Peyer's patch (tissue), 4 donors: ENCODE data around the gene PCSK5. TPM values are rescaled to one million over a fixed set of nuclear protein-coding genes. Genes with fewer than 3 reads are reported as not detected.
A peak's percentile ranks its signal among the peaks of the same experiment; 100 is the strongest.

Experiments
- DNase-seq, 3 donors: peaks; one replicate each; pipeline ENCODE4 v3.0.0-alpha.2; 2017 to 2019
- H3K27ac ChIP-seq, 4 donors: fragments of 200-600 bp; sonication (generic); one replicate each; pipeline ENCODE4 v1.5.1; 2016 to 2019
- H3K27me3 ChIP-seq, 2 donors: fragments of 200-600 bp; sonication (generic); one replicate each; pipeline ENCODE4 v1.5.1; 2019
- H3K36me3 ChIP-seq, 3 donors: fragments of 200-600 bp; sonication (generic); one replicate each; pipeline ENCODE4 v1.5.1; 2016 to 2019
- H3K4me1 ChIP-seq, 4 donors: fragments of 200-600 bp; sonication (generic); one replicate each; pipeline ENCODE4 v1.5.1; 2016 to 2019
- H3K4me3 ChIP-seq, 4 donors: fragments of 200-600 bp; sonication (generic); 1 replicate in 3 of 4; 2 replicates in 1 of 4; pipeline ENCODE4 v1.5.1; 2016 to 2019; ENCODE audit warnings: mild to moderate bottlenecking in 1 of 4
- H3K9me3 ChIP-seq, 4 donors: fragments of 200-600 bp; sonication (generic); one replicate each; pipeline ENCODE4 v1.5.1; 2016 to 2019; ENCODE audit warnings: mild to moderate bottlenecking in 1 of 4
- POLR2A ChIP-seq, 2 donors: fragments of 450-650 bp; IDR thresholded peaks; one replicate each; pipeline ENCODE4 v1.5.1; 2017; ENCODE audit warnings: antibody characterized with exemption in 2 of 2, mild to moderate bottlenecking in 2 of 2, moderate library complexity in 2 of 2
- total RNA-seq, 4 donors: library from RNA; depleted of rRNA; stranded (reverse); fragments of >200 nt; gene quantifications; one replicate each; pipeline ENCODE4 v1.1.0, GENCODE V29; 2016
- TF ChIP-seq, protein P1 (sequence below), 6 experiments: fragments of 450-650 bp in 4 of 6; fragments of 200-600 bp in 2 of 6; sonication (generic) in 1 of 6; IDR thresholded peaks; one replicate each; pipeline ENCODE4 v1.5.1; 2017 to 2019; ENCODE audit warnings: antibody characterized with exemption in 6 of 6, mild to moderate bottlenecking in 3 of 6, moderate library complexity in 1 of 6

Gene PCSK5
- total RNA-seq, 4 donors from 2014 or later, result 77.6 to 488 (median 411) TPM

DNA sequence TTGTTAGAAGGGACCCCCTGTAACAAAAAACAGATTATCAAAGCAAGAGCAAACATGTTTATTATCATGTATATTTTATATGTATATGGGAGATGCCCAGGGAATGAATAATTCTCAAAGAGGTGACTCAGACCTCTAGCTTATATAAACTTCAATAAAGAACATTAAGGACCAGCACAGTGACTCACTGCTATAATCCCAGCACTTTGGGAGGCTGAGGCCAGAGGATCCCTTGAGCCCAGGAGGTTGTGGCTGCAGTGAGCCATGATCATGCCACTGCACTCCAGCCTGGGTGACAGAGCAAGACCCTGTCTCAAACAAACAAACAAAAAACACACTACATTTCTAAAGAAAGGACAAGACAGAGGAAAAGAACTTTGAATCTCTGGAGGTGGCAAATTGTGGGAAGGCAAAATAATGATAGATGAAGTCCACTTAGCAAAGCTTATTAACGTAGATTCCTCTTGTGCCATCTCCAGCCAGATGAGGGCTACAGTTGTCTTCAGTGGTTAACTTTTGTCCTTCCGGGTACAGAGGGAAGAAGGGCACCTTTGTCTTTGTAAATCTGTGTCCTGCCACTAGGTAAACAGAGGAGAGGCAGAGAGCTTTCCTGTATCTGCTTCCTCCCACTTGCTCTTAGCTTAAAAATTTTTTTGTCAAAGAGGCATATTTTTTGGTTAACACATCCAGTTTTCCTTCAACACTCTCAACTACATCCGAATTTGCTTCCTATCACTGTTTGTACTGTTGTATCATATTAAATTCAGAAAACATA is 511.3 kb downstream of the PCSK5 start:
- H3K4me3 ChIP-seq, result no peak overlapping the region
- H3K27ac ChIP-seq, result peak overlapping the region in 2 of 4 donors; percentile 62 to 73

DNA sequence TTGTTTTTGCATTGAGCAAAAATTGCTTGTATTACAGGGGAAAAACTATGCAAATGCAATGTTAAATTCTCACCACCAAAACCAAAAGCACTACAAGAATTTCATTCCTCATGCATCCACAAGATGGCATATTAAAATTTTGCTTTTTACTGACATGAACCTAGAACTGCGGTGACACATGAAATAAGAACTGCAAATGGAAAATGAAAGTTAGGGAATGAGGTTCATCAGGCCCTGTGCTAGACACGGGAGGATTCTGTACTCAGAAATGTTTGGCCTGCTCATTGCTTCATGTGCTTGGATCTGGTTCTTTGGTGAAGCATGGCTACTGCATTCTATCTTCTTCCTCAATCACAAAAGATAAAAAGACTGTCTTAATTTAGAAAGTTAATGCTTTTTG is 512.9 kb downstream of the PCSK5 start:
- Histone ChIP-seq H3K27me3 (no peaks in the 10 kb centered on the region), H3K4me1 (peaks cover 0 to 19% (median 0%) of the 10 kb centered on the region in 4 donors), H3K36me3 (no peaks in the 10 kb centered on the region), H3K9me3 (no peaks in the 10 kb centered on the region), H3K4me3 (peak overlapping the region in 1 of 4 donors; percentile 11), H3K27ac (peak overlapping the region in 2 of 4 donors; percentile 39 to 50)
- DNase-seq, result no peak
- TF ChIP-seq, protein P1, sequence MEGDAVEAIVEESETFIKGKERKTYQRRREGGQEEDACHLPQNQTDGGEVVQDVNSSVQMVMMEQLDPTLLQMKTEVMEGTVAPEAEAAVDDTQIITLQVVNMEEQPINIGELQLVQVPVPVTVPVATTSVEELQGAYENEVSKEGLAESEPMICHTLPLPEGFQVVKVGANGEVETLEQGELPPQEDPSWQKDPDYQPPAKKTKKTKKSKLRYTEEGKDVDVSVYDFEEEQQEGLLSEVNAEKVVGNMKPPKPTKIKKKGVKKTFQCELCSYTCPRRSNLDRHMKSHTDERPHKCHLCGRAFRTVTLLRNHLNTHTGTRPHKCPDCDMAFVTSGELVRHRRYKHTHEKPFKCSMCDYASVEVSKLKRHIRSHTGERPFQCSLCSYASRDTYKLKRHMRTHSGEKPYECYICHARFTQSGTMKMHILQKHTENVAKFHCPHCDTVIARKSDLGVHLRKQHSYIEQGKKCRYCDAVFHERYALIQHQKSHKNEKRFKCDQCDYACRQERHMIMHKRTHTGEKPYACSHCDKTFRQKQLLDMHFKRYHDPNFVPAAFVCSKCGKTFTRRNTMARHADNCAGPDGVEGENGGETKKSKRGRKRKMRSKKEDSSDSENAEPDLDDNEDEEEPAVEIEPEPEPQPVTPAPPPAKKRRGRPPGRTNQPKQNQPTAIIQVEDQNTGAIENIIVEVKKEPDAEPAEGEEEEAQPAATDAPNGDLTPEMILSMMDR (IDR thresholded peaks at IDR 0.05), result peak; percentile 35 to 84 (median 78)
- TF ChIP-seq POLR2A (IDR thresholded peaks at IDR 0.05), result no peak

More for the DNA sequence above, 511.3 kb downstream of the PCSK5 start:
- peak in 1 of 3 donors; percentile 58 for DNase-seq
- no peaks in the 10 kb centered on the region for H3K36me3 ChIP-seq
- H3K27me3 ChIP-seq, result no peaks in the 10 kb centered on the region
- peaks cover 0 to 19% (median 0%) of the 10 kb centered on the region in 4 donors for H3K4me1 ChIP-seq
- no peaks in the 10 kb centered on the region for H3K9me3 ChIP-seq
- no peak for TF ChIP-seq POLR2A (IDR thresholded peaks at IDR 0.05)
- TF ChIP-seq, protein P1 (IDR thresholded peaks at IDR 0.05), result peak in 3 of 6 experiments; percentile 25 to 34 (median 27)

DNA sequence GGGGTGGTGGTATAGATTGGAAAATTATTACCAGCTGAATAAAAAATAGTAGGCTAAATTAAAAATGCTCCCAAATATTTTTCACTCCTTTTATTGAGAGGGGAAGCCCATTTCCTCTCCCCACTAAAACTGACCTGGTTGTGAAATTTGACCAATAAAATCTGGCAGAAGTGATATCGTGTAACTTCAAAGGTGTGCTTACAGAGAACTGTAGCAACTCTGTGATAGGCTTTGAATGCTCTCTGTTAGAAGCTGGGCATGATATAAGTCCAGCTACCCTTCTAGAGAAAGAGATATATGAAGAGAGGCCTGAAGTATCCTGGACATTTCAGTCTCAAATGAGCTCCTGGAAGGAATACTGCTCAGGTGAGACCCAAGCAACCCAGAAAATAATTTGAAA is 513.9 kb downstream of the PCSK5 start:
- DNase-seq, result no peak
- H3K4me1 ChIP-seq, result peaks cover 0 to 19% (median 0%) of the 10 kb centered on the region in 4 donors
- H3K9me3 ChIP-seq, result no peaks in the 10 kb centered on the region
- no peaks in the 10 kb centered on the region for H3K27me3 ChIP-seq
- H3K36me3 ChIP-seq, result no peaks in the 10 kb centered on the region
- no peak overlapping the region for H3K4me3 ChIP-seq
- H3K27ac ChIP-seq, result no peak overlapping the region
- no peak for TF ChIP-seq POLR2A (IDR thresholded peaks at IDR 0.05)
- TF ChIP-seq, protein P1 (IDR thresholded peaks at IDR 0.05), result no peak

DNA sequence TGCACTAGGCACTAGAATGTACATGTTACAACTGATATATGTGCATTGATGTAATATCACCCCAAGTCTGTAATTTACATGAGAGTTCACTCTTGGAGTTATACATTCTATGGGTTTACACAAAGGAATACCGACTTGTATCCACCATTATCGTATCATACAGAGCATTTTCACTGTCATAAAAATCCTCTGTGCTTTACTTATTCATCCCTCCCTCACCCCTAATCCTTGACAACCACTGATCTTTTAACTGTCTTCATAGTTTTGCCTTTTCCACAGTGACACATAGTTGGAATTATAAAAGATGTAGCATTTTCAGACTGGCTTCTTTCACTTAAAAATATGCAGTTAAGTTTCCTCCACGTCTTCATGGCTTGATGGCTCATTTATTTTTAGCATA is 514.9 kb downstream of the PCSK5 start:
- TF ChIP-seq, protein P1 (IDR thresholded peaks at IDR 0.05), result no peak
- TF ChIP-seq POLR2A (IDR thresholded peaks at IDR 0.05), result no peak
- Histone ChIP-seq H3K4me1 (peaks cover 0 to 19% (median 0%) of the 10 kb centered on the region in 4 donors), H3K4me3 (no peak overlapping the region), H3K36me3 (no peaks in the 10 kb centered on the region), H3K27ac (no peak overlapping the region), H3K9me3 (no peaks in the 10 kb centered on the region), H3K27me3 (no peaks in the 10 kb centered on the region)
- no peak for DNase-seq

DNA sequence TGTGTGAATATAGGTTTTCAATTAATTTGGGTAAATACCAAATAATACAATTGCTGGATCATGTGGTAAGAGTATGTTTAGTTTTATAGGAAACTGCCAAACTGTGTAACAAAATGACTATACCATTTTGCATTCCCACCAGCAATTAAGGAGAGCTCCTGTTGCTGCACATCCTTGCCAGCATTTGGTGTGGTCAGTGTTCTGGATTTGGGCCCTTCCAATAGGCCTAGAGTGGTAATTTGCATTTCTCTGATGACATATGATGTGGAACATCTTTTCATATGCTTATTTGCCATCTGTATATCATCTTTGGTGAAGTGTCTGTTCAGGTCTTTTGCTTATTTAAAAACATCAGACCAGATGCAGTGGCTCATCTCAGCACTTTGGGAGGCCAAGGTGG is 515.4 kb downstream of the PCSK5 start:
- DNase-seq, result no peak
- H3K4me3 ChIP-seq, result no peak overlapping the region
- H3K36me3 ChIP-seq, result no peaks in the 10 kb centered on the region
- H3K4me1 ChIP-seq, result peaks cover 0 to 19% (median 0%) of the 10 kb centered on the region in 4 donors
- no peaks in the 10 kb centered on the region for H3K27me3 ChIP-seq
- no peak overlapping the region for H3K27ac ChIP-seq
- TF ChIP-seq, protein P1 (IDR thresholded peaks at IDR 0.05), result no peak
- no peak for TF ChIP-seq POLR2A (IDR thresholded peaks at IDR 0.05)
- H3K9me3 ChIP-seq, result no peaks in the 10 kb centered on the region
